ENCODE measurements around the gene RSPH9. TPM values are rescaled to one million over a fixed set of nuclear protein-coding genes. Genes with fewer than 3 reads are reported as not detected.

Gene RSPH9
- total and polyA plus RNA-seq, 2 experiments from 2014 or later, result 0.10 to 0.39 TPM

GRCh38 chr6:43622541-43622940 lies 22.3 kb upstream of the RSPH9 start:
- Histone ChIP-seq H3K4me1 (ENCODE audit: insufficient read depth) (no peaks in the 10 kb centered on the region), H3K36me3 (ENCODE audit: insufficient read depth) (peaks cover 15% of the 10 kb centered on the region)
- no peak for ATAC-seq

More at GRCh38 chr6:43622541-43622940, 22.3 kb upstream of the RSPH9 start:
- Histone ChIP-seq H3F3A (replicated peaks; ENCODE audit: low read depth) (peaks cover 8% of the 10 kb centered on the region; the same call in 1 of the 2 replicates), H2AFZ (no peak overlapping the region), H3K9me2 (ENCODE audit: insufficient read depth) (no peaks in the 10 kb centered on the region), H3K27me3 (ENCODE audit: insufficient read depth) (no peaks in the 10 kb centered on the region), H3K4me2 (no peak overlapping the region), H4K20me1 (replicated peaks; ENCODE audit: insufficient read depth) (peaks cover 4% of the 10 kb centered on the region), H3K4me3 (no peak overlapping the region), H3K27ac (ENCODE audit: low read depth) (no peak overlapping the region), H3K79me2 (replicated peaks; ENCODE audit: insufficient read depth) (peaks cover 9% of the 10 kb centered on the region)
- H3K27ac Mint-ChIP-seq, result no peak overlapping the region
- H3K36me3 Mint-ChIP-seq (ENCODE audit: low read depth), result peaks cover 64% of the 10 kb centered on the region
- H3K4me1 Mint-ChIP-seq, result no peaks in the 10 kb centered on the region; the same call in 2 of the 3 replicates
- DNase-seq (ENCODE audit: low spot score), result no peak
- TF ChIP-seq EZH2 (IDR thresholded peaks at IDR 0.05; ENCODE audit: low read depth, unreplicated experiment) (no peak), ZNF462 (CRISPR knock-in tag; IDR thresholded peaks at IDR 0.05) (no peak)
- H3K9me3 Mint-ChIP-seq, result no peaks in the 10 kb centered on the region
- H3K27me3 Mint-ChIP-seq (ENCODE audit: insufficient read depth, low read depth, poor library complexity), result peaks cover 4% of the 10 kb centered on the region
- no peak overlapping the region for H3K4me3 Mint-ChIP-seq

All from GM23338 (cell line).